DMS79 (cell line): ENCODE measurements around the gene POU3F3.
A peak's percentile ranks its signal among the peaks of the same experiment; 100 is the strongest.

Source experiments
- DNase-seq: peaks from one replicate; lab custom pipeline; 2025; lab: John Stamatoyannopoulos, UW

Gene POU3F3

GRCh38 chr2:104846786-104847585 lies 6.9 kb upstream of the POU3F3 start:
- no peak for DNase-seq

- no peak for DNase-seq
Measured at GRCh38 chr2:104847586-104848160, 6.2 kb upstream of the POU3F3 start.

DNA sequence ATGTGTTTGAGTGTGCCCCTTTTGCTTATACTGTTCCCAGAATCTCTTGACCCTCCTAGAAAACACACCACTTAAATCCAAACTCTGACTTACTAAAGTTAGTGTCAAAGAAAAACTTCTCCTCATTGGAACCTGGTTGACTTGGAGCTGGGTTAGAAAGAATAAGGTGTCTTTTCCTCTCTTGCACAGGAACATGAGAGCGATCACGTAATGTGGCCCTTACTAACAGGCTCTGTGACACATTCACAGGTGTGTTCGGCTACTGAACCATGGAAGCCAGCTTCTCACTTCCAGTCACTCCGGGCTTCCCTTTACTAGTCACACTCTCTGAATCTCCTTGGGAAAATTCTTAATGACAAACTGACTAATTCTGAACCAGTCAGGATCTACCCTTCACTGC lies 5.4 kb upstream of the POU3F3 start:
- no peak for DNase-seq

- DNase-seq: no peak
Measured at GRCh38 chr2:104849101-104849500, 4.8 kb upstream of the POU3F3 start.

- DNase-seq: peak; percentile 7
Measured at GRCh38 chr2:104849618-104850141, 4.2 kb upstream of the POU3F3 start.

- no peak for DNase-seq
Measured at GRCh38 chr2:104850361-104851290, 3.3 kb upstream of the POU3F3 start.

DNA sequence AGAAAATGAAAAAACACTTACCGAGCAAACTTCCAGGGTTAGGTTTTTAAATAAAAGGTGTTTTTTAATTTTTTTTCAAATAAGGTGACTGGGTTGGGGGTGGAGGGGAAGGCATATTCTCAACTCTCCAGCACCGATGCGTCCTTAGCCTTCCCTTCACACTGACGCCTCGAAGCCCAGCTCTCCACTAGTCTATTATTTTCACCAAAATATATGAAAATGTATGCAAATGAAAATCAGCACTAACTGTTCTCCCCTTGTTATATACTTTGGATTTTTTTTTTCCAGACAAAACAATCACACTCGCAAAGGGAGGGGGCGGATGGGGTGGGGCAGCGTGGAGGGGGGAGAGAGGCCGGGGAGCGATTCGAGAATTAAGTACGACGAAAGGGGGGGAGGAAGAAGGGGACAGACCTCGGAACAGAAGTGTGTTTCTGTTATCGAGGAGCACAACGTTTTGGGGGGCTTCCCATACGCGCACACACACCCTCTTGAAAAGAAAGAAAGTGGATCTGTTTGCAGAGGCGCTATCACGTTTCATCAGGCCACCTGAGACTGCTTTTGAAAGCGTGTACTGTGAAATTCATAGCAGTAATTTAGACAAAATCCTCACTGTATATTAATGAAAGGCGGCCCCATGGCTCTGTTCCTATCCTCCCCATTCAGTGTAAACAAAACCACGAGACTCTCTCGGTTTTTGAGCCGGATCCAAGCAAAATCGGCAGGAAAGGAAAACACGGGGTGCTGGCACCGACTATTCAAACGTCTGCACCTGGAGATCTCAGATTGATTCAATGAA lies 2.4 kb upstream of the POU3F3 start:
- no peak for DNase-seq

GRCh38 chr2:104852090-104852666 lies 1.7 kb upstream of the POU3F3 start:
- DNase-seq: no peak

GRCh38 chr2:104854498-104855220 lies 744 bp downstream of the POU3F3 start:
- no peak for DNase-seq

DNA sequence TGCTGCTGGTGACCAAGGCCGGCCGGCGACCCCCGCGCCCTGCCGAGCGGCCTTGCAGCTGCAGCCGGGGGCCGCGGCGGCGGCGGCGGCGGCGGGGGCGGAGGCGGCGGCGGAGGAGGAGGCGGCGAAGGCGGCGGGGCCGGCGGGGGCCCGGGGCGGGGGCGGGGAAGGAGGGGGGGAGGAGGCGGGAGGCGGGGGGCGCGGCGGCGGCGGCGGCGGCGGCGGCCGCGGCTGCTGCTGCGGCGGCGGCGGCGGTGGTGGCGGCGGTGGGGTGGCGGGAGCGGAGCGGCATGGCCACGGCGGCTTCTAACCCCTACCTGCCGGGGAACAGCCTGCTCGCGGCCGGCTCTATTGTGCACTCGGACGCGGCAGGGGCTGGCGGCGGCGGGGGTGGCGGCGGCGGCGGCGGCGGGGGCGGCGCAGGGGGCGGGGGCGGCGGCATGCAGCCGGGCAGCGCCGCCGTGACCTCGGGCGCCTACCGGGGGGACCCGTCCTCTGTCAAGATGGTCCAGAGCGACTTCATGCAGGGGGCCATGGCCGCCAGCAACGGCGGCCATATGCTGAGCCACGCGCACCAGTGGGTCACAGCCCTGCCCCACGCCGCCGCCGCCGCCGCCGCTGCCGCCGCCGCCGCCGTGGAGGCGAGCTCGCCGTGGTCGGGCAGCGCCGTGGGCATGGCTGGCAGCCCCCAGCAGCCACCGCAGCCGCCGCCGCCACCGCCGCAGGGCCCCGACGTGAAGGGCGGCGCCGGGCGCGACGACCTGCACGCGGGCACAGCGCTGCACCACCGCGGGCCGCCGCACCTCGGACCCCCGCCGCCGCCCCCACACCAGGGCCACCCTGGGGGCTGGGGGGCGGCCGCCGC lies 1.5 kb downstream of the POU3F3 start:
- DNase-seq: no peak

GRCh38 chr2:104856086-104856972 lies 2.4 kb downstream of the POU3F3 start:
- no peak for DNase-seq

DNA sequence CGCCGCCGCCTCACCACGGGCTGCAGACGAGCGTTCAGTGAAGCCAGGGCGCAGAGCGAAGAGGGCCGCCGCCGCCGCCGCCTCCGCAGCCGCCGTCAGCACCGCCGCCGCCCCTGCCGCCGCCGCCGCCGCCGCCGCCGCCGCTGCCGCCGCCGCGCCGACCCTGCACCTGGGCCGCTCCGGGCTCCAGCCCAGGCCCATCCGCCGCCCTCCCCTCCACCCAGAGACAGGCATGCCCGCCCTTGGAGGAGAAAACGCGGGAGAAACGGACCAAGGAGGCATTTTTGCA lies 3.0 kb downstream of the POU3F3 start:
- DNase-seq: no peak

- no peak for DNase-seq
Measured at GRCh38 chr2:104857262-104858005, 3.5 kb downstream of the POU3F3 start.

- no peak for DNase-seq
Measured at GRCh38 chr2:104858006-104858978, 4.4 kb downstream of the POU3F3 start.

DNA sequence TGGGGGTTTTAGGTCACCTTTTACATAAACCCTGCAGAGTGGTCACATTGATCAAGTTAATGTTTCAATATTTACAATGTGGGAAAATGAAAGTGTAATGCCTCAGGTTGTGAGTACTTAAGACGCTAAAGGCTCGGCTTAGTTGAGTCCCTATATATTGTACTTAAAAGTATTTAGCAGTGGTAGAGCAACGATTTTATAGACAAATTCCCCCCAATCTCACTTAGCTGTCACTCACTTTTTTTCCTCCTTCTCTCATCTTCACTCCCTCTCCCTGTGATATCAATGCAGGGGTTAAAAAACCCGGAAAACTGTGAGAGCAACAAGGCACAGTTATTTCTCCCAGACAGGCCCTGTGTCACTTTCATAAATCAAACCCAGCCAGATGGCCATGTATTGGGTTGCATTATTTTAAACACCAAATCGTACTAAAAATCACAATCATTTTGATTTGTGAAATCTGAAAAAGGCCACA lies 5.4 kb downstream of the POU3F3 start:
- DNase-seq: no peak

DNA sequence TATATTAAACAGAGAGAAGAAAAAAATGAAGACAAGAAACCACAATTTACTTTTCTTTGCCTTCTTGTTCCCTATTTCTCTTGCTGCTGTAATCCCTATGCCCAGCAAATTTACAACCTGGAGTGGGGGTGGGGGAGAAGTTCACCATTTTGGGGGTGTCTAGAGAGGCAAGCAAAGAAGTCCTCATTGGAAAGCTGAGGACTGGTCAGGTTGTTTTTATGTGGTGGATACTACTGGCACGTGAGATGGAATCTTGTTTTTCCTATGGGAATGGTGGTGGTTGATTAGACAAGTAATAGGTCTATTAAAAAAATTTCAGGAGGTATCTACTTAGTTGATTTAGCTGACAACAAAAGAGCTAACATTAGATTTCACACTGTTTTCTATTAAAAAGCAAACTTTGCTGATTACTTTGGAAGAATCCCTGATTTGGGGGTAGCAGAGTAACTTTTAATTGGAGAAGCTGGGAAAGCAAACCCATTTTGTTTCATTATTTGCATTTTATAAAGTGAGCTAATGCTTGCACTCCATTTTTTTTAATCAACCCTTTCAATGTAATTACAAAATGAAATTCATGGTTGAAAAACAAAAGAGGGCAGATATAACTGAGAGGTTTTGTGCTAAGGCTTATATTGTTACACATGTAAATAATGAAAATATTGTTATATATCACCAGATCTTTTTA lies 6.0 kb downstream of the POU3F3 start:
- DNase-seq: no peak
